Activated CD8-positive, alpha-beta memory T cell treated with anti-CD3 and anti-CD28 coated beads, Interleukin-2, amount 10 ng/mL, durations not matched to agents 7 days and 5 days (primary cell): ENCODE results near the gene PDE4D. TPM values are rescaled to one million over a fixed set of nuclear protein-coding genes. Genes with fewer than 3 reads are reported as not detected.

ENCODE experiments used
- ATAC-seq: fragments of 150-1000 bp; cut with Tn5 transposase; one replicate; pipeline ENCODE4 v1.10.0; 2021; ENCODE audit warnings: moderate library complexity
- CTCF ChIA-PET: fragments of 350-600 bp; sonication (Branson Sonifier 250); formaldehyde crosslinking; loops from one replicate; lab custom pipeline; 2021; ENCODE audit warnings: antibody characterized with exemption; lab: Charles Lee
- DNase-seq: peaks from one replicate; pipeline ENCODE4 v3.0.0-alpha.2; 2020
- H3K27ac Mint-ChIP-seq: one replicate; pipeline ENCODE4 v1.8.0; 2021; ENCODE audit warnings: mild to moderate bottlenecking, mixed read lengths
- H3K27me3 Mint-ChIP-seq: one replicate; pipeline ENCODE4 v1.8.0; 2021; ENCODE audit warnings: mixed read lengths
- H3K36me3 Mint-ChIP-seq: one replicate; pipeline ENCODE4 v1.8.0; 2021; ENCODE audit warnings: mild to moderate bottlenecking, mixed read lengths
- H3K4me1 Mint-ChIP-seq: one replicate; pipeline ENCODE4 v1.8.0; 2021; ENCODE audit warnings: mixed read lengths
- H3K4me3 Mint-ChIP-seq: one replicate; pipeline ENCODE4 v1.8.0; 2021; ENCODE audit warnings: mild to moderate bottlenecking, moderate library complexity, mixed read lengths
- H3K9me3 Mint-ChIP-seq: one replicate; pipeline ENCODE4 v1.8.0; 2022; ENCODE audit warnings: low read depth, mixed read lengths
- total RNA-seq, 2 experiments: library from RNA; stranded (reverse); gene quantifications; one replicate each; pipeline ENCODE4 v1.2.3, GENCODE V29; 2021

The PDE4D gene
- total RNA-seq, 2 experiments from 2014 or later, result 59.3 to 66.2 TPM

- Mint-ChIP-seq H3K4me3 (no peak overlapping the region), H3K27me3 (peaks cover 8% of the 10 kb centered on the region), H3K36me3 (peaks cover 10% of the 10 kb centered on the region), H3K9me3 (no peaks in the 10 kb centered on the region), H3K27ac (no peak overlapping the region), H3K4me1 (peaks cover 24% of the 10 kb centered on the region)
- CTCF ChIA-PET, result interaction anchor here (1.2 to 1.4 kb wide), 2 partner anchors 34 to 84 kb away, joined by 3 to 4 read pairs; no protein-coding TSS in a partner anchor
- DNase-seq (no peak), ATAC-seq (no peak)
Observed at GRCh38 chr5:59089767-59090166, 803.8 kb downstream of the PDE4D start.

GRCh38 chr5:59088546-59088945, 805.0 kb downstream of the PDE4D start:
- CTCF ChIA-PET, result interaction anchor here (1.2 to 1.4 kb wide), 2 partner anchors 35 to 85 kb away, joined by 3 to 4 read pairs; no protein-coding TSS in a partner anchor
- no peaks in the 10 kb centered on the region for H3K9me3 Mint-ChIP-seq

GRCh38 chr5:59086024-59086423, 807.5 kb downstream of the PDE4D start:
- no peak for ATAC-seq
- Mint-ChIP-seq H3K4me3 (no peak overlapping the region), H3K4me1 (no peaks in the 10 kb centered on the region), H3K27me3 (peaks cover 15% of the 10 kb centered on the region), H3K9me3 (no peaks in the 10 kb centered on the region), H3K27ac (no peak overlapping the region), H3K36me3 (peaks cover 2% of the 10 kb centered on the region)
- DNase-seq, result no peak
- CTCF ChIA-PET, result interaction anchor here (0.9 to 1.9 kb wide), 6 partner anchors 16 to 195 kb away, joined by 3 to 7 read pairs (median 3); no protein-coding TSS in a partner anchor

More at GRCh38 chr5:59088546-59088945, 805.0 kb downstream of the PDE4D start:
- peaks cover 14% of the 10 kb centered on the region for H3K4me1 Mint-ChIP-seq
- H3K36me3 Mint-ChIP-seq, result peaks cover 4% of the 10 kb centered on the region
- no peak overlapping the region for H3K27ac Mint-ChIP-seq
- H3K4me3 Mint-ChIP-seq, result no peak overlapping the region
- DNase-seq (no peak), ATAC-seq (no peak)
- H3K27me3 Mint-ChIP-seq, result peaks cover 11% of the 10 kb centered on the region

DNA sequence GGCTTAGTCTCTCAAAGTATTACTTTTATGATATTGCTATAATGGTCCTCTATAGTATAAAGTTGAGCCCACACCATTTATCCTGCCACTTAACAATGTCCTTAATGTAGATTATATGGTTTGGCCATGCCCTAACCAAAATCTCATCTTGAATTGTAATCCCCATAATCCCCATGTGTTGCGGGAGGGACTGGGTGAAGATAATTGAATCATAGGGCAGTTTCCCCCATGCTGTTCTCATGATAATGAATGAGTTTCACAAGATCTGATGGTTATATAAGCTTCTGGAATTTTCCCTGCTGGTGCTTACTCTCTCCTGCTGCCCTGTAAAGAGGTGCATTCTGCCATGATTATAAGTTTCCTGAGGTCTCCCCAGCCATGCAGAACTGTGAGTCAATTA, 811.8 kb downstream of the PDE4D start:
- no peak overlapping the region for H3K4me3 Mint-ChIP-seq
- H3K27me3 Mint-ChIP-seq, result peaks cover 11% of the 10 kb centered on the region
- no peaks in the 10 kb centered on the region for H3K9me3 Mint-ChIP-seq
- H3K36me3 Mint-ChIP-seq, result no peaks in the 10 kb centered on the region
- no peak overlapping the region for H3K27ac Mint-ChIP-seq
- CTCF ChIA-PET, result interaction anchor here (1.6 kb wide), 1 partner anchor 14 kb away, joined by 4 read pairs; no protein-coding TSS in a partner anchor
- ATAC-seq, result no peak
- DNase-seq, result no peak
- H3K4me1 Mint-ChIP-seq, result no peaks in the 10 kb centered on the region

DNA sequence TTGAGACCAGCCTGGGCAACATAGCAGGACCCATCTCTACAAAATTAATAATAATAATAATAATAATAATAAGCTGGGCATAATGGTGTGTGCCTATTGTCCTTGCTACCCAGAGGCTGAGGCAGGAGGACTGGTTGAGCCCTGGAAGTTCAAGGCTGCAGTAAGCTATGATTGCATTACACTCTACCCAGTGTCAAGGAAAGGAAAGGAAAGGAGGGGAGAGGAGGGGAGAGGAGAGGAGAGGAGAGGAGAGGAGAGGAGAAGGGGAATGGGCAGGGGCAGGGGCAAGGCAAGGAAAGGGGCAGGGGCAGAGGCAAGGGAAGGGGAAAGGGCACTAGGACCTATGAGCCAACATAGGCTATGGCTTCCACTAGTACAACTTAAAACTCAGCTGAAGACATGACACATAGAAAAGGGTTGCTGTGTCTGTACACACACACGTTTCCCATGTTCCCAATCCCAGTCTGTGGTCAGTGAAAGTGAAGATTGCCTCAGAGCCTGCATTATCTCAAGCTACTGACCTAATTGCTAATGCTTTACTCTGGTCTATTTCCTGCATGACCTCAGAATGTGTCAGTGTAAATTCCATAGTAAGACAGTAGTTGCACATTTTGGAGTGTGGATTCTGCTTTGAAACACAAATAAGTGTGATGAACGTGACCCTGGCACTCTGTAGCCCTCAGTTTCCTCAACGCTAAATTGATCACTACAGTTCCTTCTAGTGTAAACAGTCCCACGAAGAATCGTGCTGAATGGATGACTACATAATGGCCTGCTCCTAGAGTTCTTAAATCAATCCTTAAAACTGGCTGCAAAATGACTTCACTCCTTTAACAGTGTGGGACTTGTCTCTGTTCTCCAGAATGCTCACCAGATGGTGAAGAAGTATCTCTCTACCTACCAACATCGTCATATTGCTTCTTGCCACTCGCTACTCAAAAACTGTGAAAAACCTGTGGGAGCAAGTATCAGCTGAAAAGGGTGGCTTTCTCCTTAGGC, 813.6 kb downstream of the PDE4D start:
- Mint-ChIP-seq H3K27ac (no peak overlapping the region), H3K27me3 (peaks cover 14% of the 10 kb centered on the region), H3K36me3 (peaks cover 2% of the 10 kb centered on the region), H3K4me1 (no peaks in the 10 kb centered on the region), H3K4me3 (no peak overlapping the region), H3K9me3 (no peaks in the 10 kb centered on the region)
- CTCF ChIA-PET, result interaction anchor here (1.6 kb wide), 1 partner anchor 16 kb away, joined by 4 read pairs; no protein-coding TSS in a partner anchor
- ATAC-seq (no peak), DNase-seq (no peak)

- DNase-seq, result no peak
- no peaks in the 10 kb centered on the region for H3K9me3 Mint-ChIP-seq
Observed at GRCh38 chr5:59071755-59072549, 821.6 kb downstream of the PDE4D start.

DNA sequence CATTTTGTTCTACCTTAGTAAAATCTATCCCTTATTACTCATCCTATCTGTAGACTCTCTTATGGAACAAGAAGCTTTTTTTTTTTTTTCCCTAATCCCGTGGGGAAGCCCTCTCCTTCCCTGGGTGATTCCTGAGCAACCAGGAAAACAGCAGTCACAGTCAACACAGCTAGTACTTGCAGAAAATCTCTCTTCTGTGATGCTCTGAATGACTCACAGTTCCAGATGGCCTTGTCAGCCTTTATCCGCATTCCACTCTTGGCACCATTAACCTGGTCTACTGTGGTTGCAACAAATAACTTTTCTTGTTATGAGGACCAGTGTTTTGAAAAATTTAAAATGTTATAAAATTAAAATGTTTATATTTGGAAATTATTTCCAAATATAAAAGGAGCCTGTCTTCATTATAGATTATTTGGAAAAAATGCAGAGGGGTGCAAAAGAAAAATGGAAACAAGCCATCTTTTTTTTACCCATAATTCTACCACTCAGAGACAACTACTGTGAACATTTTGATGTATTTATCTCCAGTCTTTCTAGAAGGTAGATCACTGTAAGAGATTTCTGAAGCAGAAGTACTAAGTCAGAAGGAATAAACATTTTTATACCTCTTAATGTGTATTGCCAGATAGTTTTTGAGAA, 824.0 kb downstream of the PDE4D start:
- ATAC-seq (no peak), DNase-seq (no peak)
- no peak overlapping the region for H3K4me3 Mint-ChIP-seq
- H3K27ac Mint-ChIP-seq, result no peak overlapping the region
- H3K9me3 Mint-ChIP-seq, result no peaks in the 10 kb centered on the region
- CTCF ChIA-PET, result interaction anchor here (0.9 to 1.3 kb wide), 2 partner anchors 16 to 48 kb away, joined by 3 read pairs; no protein-coding TSS in a partner anchor
- peaks cover 7% of the 10 kb centered on the region for H3K27me3 Mint-ChIP-seq
- no peaks in the 10 kb centered on the region for H3K4me1 Mint-ChIP-seq
- H3K36me3 Mint-ChIP-seq, result no peaks in the 10 kb centered on the region

More at GRCh38 chr5:59071755-59072549, 821.6 kb downstream of the PDE4D start:
- no peak for ATAC-seq
- peaks cover 10% of the 10 kb centered on the region for H3K27me3 Mint-ChIP-seq
- no peak overlapping the region for H3K4me3 Mint-ChIP-seq
- H3K4me1 Mint-ChIP-seq, result no peaks in the 10 kb centered on the region
- peaks cover 2% of the 10 kb centered on the region for H3K36me3 Mint-ChIP-seq
- CTCF ChIA-PET, result interaction anchor here (1.2 to 1.3 kb wide), 2 partner anchors 10 to 31 kb away, joined by 3 read pairs; no protein-coding TSS in a partner anchor
- H3K27ac Mint-ChIP-seq, result no peak overlapping the region

- H3K4me1 Mint-ChIP-seq, result no peaks in the 10 kb centered on the region
- H3K27me3 Mint-ChIP-seq, result peaks cover 10% of the 10 kb centered on the region
- H3K9me3 Mint-ChIP-seq, result no peaks in the 10 kb centered on the region
- no peaks in the 10 kb centered on the region for H3K36me3 Mint-ChIP-seq
- CTCF ChIA-PET, result no interaction called here
- DNase-seq (no peak), ATAC-seq (no peak)
- no peak overlapping the region for H3K4me3 Mint-ChIP-seq
- H3K27ac Mint-ChIP-seq, result no peak overlapping the region
Observed at GRCh38 chr5:59067956-59068656, 825.4 kb downstream of the PDE4D start.

DNA sequence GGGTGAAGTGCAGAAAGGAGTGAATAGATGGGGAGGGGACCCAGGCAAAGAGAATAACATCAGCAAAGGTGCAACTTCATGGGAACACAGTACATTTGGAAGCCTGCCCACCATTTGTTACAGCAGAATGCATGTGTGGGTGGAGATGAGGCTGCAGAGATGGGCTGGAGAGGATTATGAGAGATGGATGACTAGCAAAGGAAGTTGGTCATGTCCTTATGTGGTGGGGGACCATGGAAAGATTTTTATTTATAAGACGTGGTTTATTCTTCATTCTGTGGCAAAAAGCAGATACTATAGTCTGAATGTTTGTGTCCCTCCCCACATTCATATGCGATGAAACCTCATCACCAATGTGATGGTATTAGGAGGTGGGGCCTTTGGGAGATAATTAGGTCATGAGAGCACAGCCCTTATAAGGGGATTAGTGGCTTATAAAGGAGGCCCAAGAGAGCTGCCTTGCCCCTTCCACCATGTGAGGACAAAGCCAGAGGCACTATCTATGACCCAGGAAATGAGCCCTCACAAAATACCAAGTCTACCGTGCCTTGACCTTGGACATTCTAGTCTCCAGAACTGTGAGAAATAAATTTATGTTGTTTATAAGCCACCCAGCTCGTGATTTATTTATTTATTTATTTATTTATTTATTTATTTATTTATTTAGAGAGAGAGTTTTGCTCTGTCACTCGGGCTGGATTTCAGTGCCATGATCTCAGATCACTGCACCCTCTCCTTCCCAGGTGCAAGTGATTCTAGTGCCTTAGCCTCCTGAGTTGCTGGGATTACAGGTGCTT, 827.0 kb downstream of the PDE4D start:
- no peak overlapping the region for H3K27ac Mint-ChIP-seq
- H3K36me3 Mint-ChIP-seq, result no peaks in the 10 kb centered on the region
- CTCF ChIA-PET, result interaction anchor here (1.0 kb wide), 1 partner anchor 109 kb away, joined by 3 read pairs; no protein-coding TSS in a partner anchor
- H3K9me3 Mint-ChIP-seq, result no peaks in the 10 kb centered on the region
- ATAC-seq (no peak), DNase-seq (no peak)
- H3K4me3 Mint-ChIP-seq, result no peak overlapping the region
- no peaks in the 10 kb centered on the region for H3K4me1 Mint-ChIP-seq
- H3K27me3 Mint-ChIP-seq, result peaks cover 6% of the 10 kb centered on the region

DNA sequence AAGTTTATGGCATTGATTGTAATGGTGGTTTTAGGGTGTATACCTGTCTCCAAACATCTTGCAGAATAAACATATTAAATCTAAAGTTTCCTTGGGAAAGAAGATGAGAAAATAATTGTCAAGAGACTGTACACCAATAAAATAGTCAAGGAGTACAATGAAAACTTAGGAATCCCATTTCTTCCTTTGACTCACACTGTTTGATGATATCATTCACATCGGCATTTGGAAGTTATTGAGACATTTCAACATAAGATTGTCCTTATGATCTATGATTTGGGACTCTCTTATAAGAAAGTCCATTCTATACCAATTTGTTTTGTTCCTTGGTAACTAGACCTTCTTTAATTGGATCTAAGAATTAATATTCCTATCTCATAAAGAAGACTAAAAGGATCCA, 828.0 kb downstream of the PDE4D start:
- Mint-ChIP-seq H3K27ac (no peak overlapping the region), H3K4me3 (no peak overlapping the region), H3K36me3 (peaks cover 2% of the 10 kb centered on the region), H3K4me1 (no peaks in the 10 kb centered on the region), H3K27me3 (peaks cover 2% of the 10 kb centered on the region), H3K9me3 (no peaks in the 10 kb centered on the region)
- DNase-seq (no peak), ATAC-seq (no peak)
- CTCF ChIA-PET, result no interaction called here

DNA sequence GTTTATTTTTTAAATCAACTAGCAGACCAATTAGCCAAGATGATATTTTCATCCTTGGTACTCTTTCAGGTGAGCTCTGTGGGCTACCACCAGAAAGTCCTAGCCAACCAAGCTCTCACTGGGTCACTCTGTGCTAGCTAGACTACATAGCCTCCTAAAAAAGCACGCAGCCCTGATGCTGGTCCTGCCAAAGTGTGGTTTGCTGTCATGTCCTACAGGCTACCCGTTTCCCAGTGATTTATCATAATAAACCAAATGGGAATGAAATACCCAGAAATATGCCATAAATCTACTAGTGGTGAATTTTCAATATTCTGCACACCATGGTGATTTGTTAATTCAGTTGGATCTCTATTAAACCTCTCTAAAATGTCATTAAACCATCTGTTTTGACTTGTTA, 829.2 kb downstream of the PDE4D start:
- H3K27ac Mint-ChIP-seq, result no peak overlapping the region
- ATAC-seq, result no peak
- peaks cover 2% of the 10 kb centered on the region for H3K36me3 Mint-ChIP-seq
- CTCF ChIA-PET, result no interaction called here
- no peaks in the 10 kb centered on the region for H3K4me1 Mint-ChIP-seq
- no peaks in the 10 kb centered on the region for H3K9me3 Mint-ChIP-seq
- peaks cover 2% of the 10 kb centered on the region for H3K27me3 Mint-ChIP-seq
- DNase-seq, result no peak
- no peak overlapping the region for H3K4me3 Mint-ChIP-seq
